GM12878 (cell line): ENCODE measurements around the gene SLC35F3. TPM values are rescaled to one million over a fixed set of nuclear protein-coding genes. Genes with fewer than 3 reads are reported as not detected.

ENCODE experiments used
- ATAC-seq: fragments of 200-7000 bp; cut with Tn5 transposase; 3 replicates; pipeline ENCODE4 v1.9.1; 2020; ENCODE audit warnings: mild to moderate bottlenecking, moderate library complexity
- BruUV-seq: library from RNA; stranded (reverse); fragments of 400-500 nt; replicated peaks from 2 replicates; lab custom pipeline; 2021; lab: Mats Ljungman, UMichigan
- CTCF ChIA-PET: fragments of 300-600 bp; sonication (Branson Sonifier 250); formaldehyde crosslinking; extraction: SDS; loops from one replicate; lab custom pipeline; 2021; ENCODE audit warnings: inconsistent platforms; lab: Yijun Ruan, JAX
- POLR2A ChIA-PET: fragments of 350-600 bp; formaldehyde crosslinking; extraction: SDS; loops from one replicate; lab custom pipeline; 2021; ENCODE audit warnings: inconsistent platforms; lab: Charles Lee
- RAD21 ChIA-PET: fragments of 300-600 bp; sonication (Branson Sonifier 250); formaldehyde crosslinking; loops from one replicate; lab custom pipeline; 2023; ENCODE audit warnings: antibody characterized with exemption; ENCODE audit not compliant: unreplicated experiment; lab: Charles Lee
- SMC1A ChIA-PET: fragments of 300-600 bp; sonication (Branson Sonifier 250); formaldehyde crosslinking; loops from one replicate; lab custom pipeline; 2023; ENCODE audit not compliant: unreplicated experiment, uncharacterized antibody; lab: Charles Lee
- DNase-seq: peaks from one replicate; pipeline ENCODE4 v3.0.0-alpha.2; 2011; ENCODE audit warnings: low read depth, low spot score
- FAIRE-seq: peaks from 3 replicates; lab custom pipeline; 2011; peaks lifted over from hg19 to GRCh38; lab: Jason Lieb, UNC
- H2AFZ ChIP-seq: 2 replicates; pipeline ENCODE4 v1.6.0; 2011; ENCODE audit warnings: low read depth, low read length, control low read depth; ENCODE audit not compliant: control insufficient read depth
- H3K27ac ChIP-seq: 2 replicates; pipeline ENCODE4 v1.5.1; 2011; ENCODE audit warnings: control low read depth; ENCODE audit not compliant: control insufficient read depth, insufficient read depth
- H3K27me3 ChIP-seq, 2 experiments: replicated peaks in 1 of 2; 2 replicates each; pipeline versions ENCODE4 v1.6.0 to v1.6.1; 2011; ENCODE audit warnings: low read length in 1 of 2; ENCODE audit not compliant: control insufficient read depth in 2 of 2, insufficient read depth in 2 of 2
- H3K36me3 ChIP-seq, 2 experiments: 2 replicates each; pipeline ENCODE4 v1.5.1; 2011; ENCODE audit warnings: low read length in 1 of 2; ENCODE audit not compliant: control insufficient read depth in 2 of 2, insufficient read depth in 2 of 2
- H3K4me1 ChIP-seq: 2 replicates; pipeline ENCODE4 v1.6.1; 2011; ENCODE audit warnings: mild to moderate bottlenecking, low read length, moderate library complexity, mixed read lengths; ENCODE audit not compliant: control insufficient read depth, insufficient read depth
- H3K4me2 ChIP-seq: 2 replicates; pipeline ENCODE4 v1.6.0; 2011; ENCODE audit warnings: control low read depth; ENCODE audit not compliant: control insufficient read depth, insufficient read depth
- H3K4me3 ChIP-seq: fragments of 200-600 bp; sonication (generic); 2 replicates; pipeline ENCODE4 v1.5.1; 2016
- H3K79me2 ChIP-seq: 2 replicates; pipeline ENCODE4 v1.6.0; 2011; ENCODE audit warnings: low read length; ENCODE audit not compliant: control insufficient read depth, insufficient read depth
- H3K9ac ChIP-seq: 2 replicates; pipeline ENCODE4 v1.8.0; 2011; ENCODE audit warnings: low read length, control low read depth, mixed read lengths; ENCODE audit not compliant: control insufficient read depth, insufficient read depth
- H3K9me3 ChIP-seq: replicated peaks from 3 replicates; pipeline ENCODE4 v1.5.1; 2011; ENCODE audit warnings: mild to moderate bottlenecking, low read length; ENCODE audit not compliant: control insufficient read depth, insufficient read depth
- H4K20me1 ChIP-seq: 2 replicates; pipeline ENCODE4 v1.6.0; 2011; ENCODE audit not compliant: control insufficient read depth, insufficient read depth
- ATF2 ChIP-seq: IDR thresholded peaks from 2 replicates; pipeline ENCODE4 v1.6.1; 2012; ENCODE audit warnings: low read length, inconsistent platforms
- ATF7 ChIP-seq: fragments of 450-650 bp; IDR thresholded peaks from 2 replicates; pipeline ENCODE4 v1.6.1; 2016; ENCODE audit warnings: low read depth, mild to moderate bottlenecking
- CREB1 ChIP-seq: IDR thresholded peaks from 2 replicates; pipeline ENCODE4 v1.6.1; 2012; ENCODE audit warnings: low read depth, mild to moderate bottlenecking, inconsistent platforms
- CTCF ChIP-seq, 3 experiments: IDR thresholded peaks in 2 of 3; conservative IDR thresholded peaks in 1 of 3; 2 replicates each; pipeline ENCODE4 v1.5.1; 2011; ENCODE audit warnings: low read depth in 3 of 3, low read length in 3 of 3, mild to moderate bottlenecking in 3 of 3, control low read depth in 2 of 3, moderate library complexity in 2 of 3, inconsistent platforms in 1 of 3, mixed read lengths in 1 of 3; ENCODE audit not compliant: control insufficient read depth in 2 of 3, insufficient read depth in 1 of 3; ENCODE audit errors: extremely low read depth in 1 of 3
- EED ChIP-seq: sonication (generic); IDR thresholded peaks from 2 replicates; pipeline ENCODE4 v1.6.1; 2016; ENCODE audit warnings: antibody characterized with exemption, low read depth
- FOS ChIP-seq: IDR thresholded peaks from 3 replicates; pipeline ENCODE4 v1.6.1; 2011; ENCODE audit warnings: borderline replicate concordance; ENCODE audit not compliant: insufficient read length; ENCODE audit errors: extremely low read depth
- FOXK2 ChIP-seq: fragments of 450-650 bp; IDR thresholded peaks from 2 replicates; pipeline ENCODE4 v1.6.1; 2017; ENCODE audit warnings: mild to moderate bottlenecking, moderate library complexity
- IKZF1 ChIP-seq: fragments of 450-650 bp; conservative IDR thresholded peaks from 2 replicates; pipeline ENCODE4 v1.6.1; 2017; ENCODE audit warnings: antibody characterized with exemption, mild to moderate bottlenecking
- MYB ChIP-seq: fragments of 150-350 bp; IDR thresholded peaks from 2 replicates; pipeline ENCODE4 v1.6.1; 2014; ENCODE audit warnings: mild to moderate bottlenecking, low read depth, low read length, borderline replicate concordance
- POLR2AphosphoS2 ChIP-seq: IDR thresholded peaks from 2 replicates; pipeline ENCODE4 v1.6.1; 2011; ENCODE audit warnings: low read depth, mild to moderate bottlenecking, low read length, improper control_type of control experiment, moderate library complexity
- RAD21 ChIP-seq: IDR thresholded peaks from 2 replicates; pipeline ENCODE4 v1.6.1; 2011; ENCODE audit warnings: mild to moderate bottlenecking, low read depth, low read length, moderate library complexity; ENCODE audit not compliant: insufficient read depth
- RELA ChIP-seq: fragments of 450-650 bp; IDR thresholded peaks from 2 replicates; pipeline ENCODE4 v1.8.0; 2014; ENCODE audit warnings: borderline replicate concordance; ENCODE audit not compliant: partially characterized antibody
- SRF ChIP-seq, 2 experiments: IDR thresholded peaks; 2 replicates each; pipeline ENCODE4 v1.6.1; 2011; ENCODE audit warnings: low read depth in 2 of 2, low read length in 2 of 2, mild to moderate bottlenecking in 1 of 2, moderate library complexity in 1 of 2
- TBL1XR1 ChIP-seq: IDR thresholded peaks from 2 replicates; pipeline ENCODE4 v1.6.1; 2012; ENCODE audit warnings: low read depth, low read length, improper control_type of control experiment
- ZBTB11 ChIP-seq: fragments of 450-650 bp; formaldehyde crosslinking; IDR thresholded peaks from 2 replicates; pipeline ENCODE4 v1.5.0; 2022; ENCODE audit warnings: mild to moderate bottlenecking, missing genetic modification characterization
- whole genome bisulfite sequencing: methylation state at CpG from one replicate; pipeline ENCODE4 v1.1.6; 2016; ENCODE audit warnings: low lambda C conversion rate; ENCODE audit not compliant: insufficient replicate concordance, insufficient coverage; ENCODE audit errors: missing lambda C conversion rate; 5-methylcytosine and 5-hydroxymethylcytosine counted together
- in situ Hi-C: fragments of 300-500 bp; cut with MboI; formaldehyde crosslinking; loops from 9 replicates; pipeline ENCODE4 v1.14.3; 2018; ENCODE audit warnings: mixed read lengths
- intact Hi-C: fragments of 100-400 bp; cut with micrococcal nuclease; formaldehyde crosslinking; loops from one replicate; pipeline ENCODE4 v1.14.2; 2022; ENCODE audit not compliant: unreplicated experiment
- polyA plus RNA-seq, 11 experiments: library from polyadenylated mRNA; depleted of rRNA in 4 of 11; unstranded in 6 of 11; stranded (reverse) in 5 of 11; fragments of >200 nt; fragmentation: Nextera tagmentation in 4 of 11; fragmentation: Illumina TruSeq in 1 of 11; extraction: Ambion mirVana in 4 of 11; extraction: Trizol in 1 of 11; gene quantifications; 1 replicate in 1 of 11; 2 replicates in 10 of 11; pipeline versions ENCODE4 v1.2.1 to v1.2.3, GENCODE V29; 2011 to 2016; ENCODE audit warnings: inconsistent platforms in 2 of 11, missing spikeins in 2 of 11, low read depth in 1 of 11
- total RNA-seq, 4 experiments: library from RNA; depleted of rRNA in 3 of 4; stranded (reverse); fragments of >200 nt in 3 of 4; fragmentation: Illumina TruSeq in 1 of 4; extraction: Trizol in 1 of 4; gene quantifications; 2 replicates each; pipeline versions ENCODE4 v1.2.1 to v1.2.3, GENCODE V29; 2013 to 2021
- TF ChIP-seq, protein P1 (sequence below): fragments of 450-650 bp; IDR thresholded peaks from 2 replicates; pipeline ENCODE4 v1.6.1; 2016; ENCODE audit warnings: mild to moderate bottlenecking

Gene SLC35F3
- total and polyA plus RNA-seq, 10 of the 15 experiments (the other 5 are each of a cell fraction or from before 2014, with no cell fraction given): 1.0 to 8.6 (median 5.7) TPM

DNA sequence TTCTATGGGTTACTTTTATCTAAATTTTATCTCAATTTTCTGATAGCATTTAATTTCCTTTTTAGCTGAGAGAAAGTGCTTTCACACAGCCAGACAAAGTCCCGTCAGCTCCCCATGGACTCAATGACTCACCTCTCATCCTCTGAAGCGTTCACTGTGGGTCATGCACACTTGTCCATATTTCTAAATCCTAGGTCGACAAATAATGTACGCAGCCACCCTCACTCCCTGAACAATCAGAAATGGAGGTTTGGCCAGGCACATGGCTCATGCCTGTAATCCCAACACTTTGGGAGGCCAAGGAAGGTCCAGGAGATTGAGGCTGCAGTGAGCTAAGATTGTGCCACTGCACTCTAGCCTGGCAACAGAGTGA lies 426.4 kb downstream of the SLC35F3 start:
- H3K4me3 ChIP-seq: no peak overlapping the region
- ChIA-PET CTCF (interaction anchor here (0.6 to 5.0 kb wide), 3 partner anchors 40 to 891 kb away, joined by 3 to 22 read pairs (median 6); no protein-coding TSS in a partner anchor), RAD21 (interaction anchor here (1.1 kb wide), 1 partner anchor 21 kb away, joined by 3 read pairs; no protein-coding TSS in a partner anchor), POLR2A (no interaction called here), SMC1A (interaction anchor here (0.6 to 1.7 kb wide), 2 partner anchors 21 to 1267 kb away, joined by 3 read pairs; no protein-coding TSS in a partner anchor)
- H3K79me2 ChIP-seq: no peaks in the 10 kb centered on the region
- H4K20me1 ChIP-seq: no peaks in the 10 kb centered on the region
- in situ Hi-C loops (no loop called here), intact Hi-C loops (no loop called here)
- H3K4me2 ChIP-seq: no peak overlapping the region
- H3K9me3 ChIP-seq: no peaks in the 10 kb centered on the region; the same call in 2 of the 3 replicates
- no TSS peak for BruUV-seq
- no peak overlapping the region for H2AFZ ChIP-seq
- DNase-seq (no peak), ATAC-seq (no peak), FAIRE-seq (no peak)
- H3K27ac ChIP-seq: no peak overlapping the region
- no peak overlapping the region for H3K9ac ChIP-seq
- no peaks in the 10 kb centered on the region for H3K27me3 ChIP-seq
- no peaks in the 10 kb centered on the region for H3K36me3 ChIP-seq
- WGBS: 17% methylated on average over 4 of the region's 4 CpGs
- H3K4me1 ChIP-seq: no peaks in the 10 kb centered on the region
- TF ChIP-seq, protein P1, sequence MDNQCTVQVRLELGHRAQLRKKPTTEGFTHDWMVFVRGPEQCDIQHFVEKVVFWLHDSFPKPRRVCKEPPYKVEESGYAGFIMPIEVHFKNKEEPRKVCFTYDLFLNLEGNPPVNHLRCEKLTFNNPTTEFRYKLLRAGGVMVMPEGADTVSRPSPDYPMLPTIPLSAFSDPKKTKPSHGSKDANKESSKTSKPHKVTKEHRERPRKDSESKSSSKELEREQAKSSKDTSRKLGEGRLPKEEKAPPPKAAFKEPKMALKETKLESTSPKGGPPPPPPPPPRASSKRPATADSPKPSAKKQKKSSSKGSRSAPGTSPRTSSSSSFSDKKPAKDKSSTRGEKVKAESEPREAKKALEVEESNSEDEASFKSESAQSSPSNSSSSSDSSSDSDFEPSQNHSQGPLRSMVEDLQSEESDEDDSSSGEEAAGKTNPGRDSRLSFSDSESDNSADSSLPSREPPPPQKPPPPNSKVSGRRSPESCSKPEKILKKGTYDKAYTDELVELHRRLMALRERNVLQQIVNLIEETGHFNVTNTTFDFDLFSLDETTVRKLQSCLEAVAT: no peak
- no peak for TF ChIP-seq CTCF (IDR thresholded peaks at IDR 0.05 in 2 of 3, conservative IDR thresholded peaks at IDR 0.05 in 1 of 3; ENCODE audit: control insufficient read depth in 2 of 3, extremely low read depth in 1 of 3, insufficient read depth in 1 of 3, low read depth in 3 of 3, low read length in 3 of 3)
- TF ChIP-seq POLR2AphosphoS2: no peak
- TF ChIP-seq FOXK2: no peak
- no peak for TF ChIP-seq FOS
- TF ChIP-seq CREB1: no peak
- no peak for TF ChIP-seq ATF2
- TF ChIP-seq EED: no peak
- TF ChIP-seq TBL1XR1: no peak
- no peak for TF ChIP-seq RAD21
- no peak for TF ChIP-seq RELA
- no peak for TF ChIP-seq SRF (IDR thresholded peaks at IDR 0.05; ENCODE audit: low read depth in 2 of 2, low read length in 2 of 2)
- TF ChIP-seq ATF7: no peak
- no peak for TF ChIP-seq IKZF1
- no peak for TF ChIP-seq MYB
- TF ChIP-seq ZBTB11 (CRISPR knock-in tag): no peak
